OCI-LY7 (cell line): ENCODE results near the gene PARVB. TPM values are rescaled to one million over a fixed set of nuclear protein-coding genes. Genes with fewer than 3 reads are reported as not detected.

Source experiments
- BruUV-seq: library from RNA; stranded (reverse); fragments of 400-500 nt; replicated peaks from 2 replicates; lab custom pipeline; 2021; lab: Mats Ljungman, UMichigan
- CTCF ChIA-PET: fragments of 300-600 bp; sonication (Branson Sonifier 250); formaldehyde crosslinking; loops from one replicate; lab custom pipeline; 2022; ENCODE audit warnings: antibody characterized with exemption; ENCODE audit not compliant: unreplicated experiment; lab: Charles Lee
- POLR2A ChIA-PET: fragments of 300-600 bp; sonication (Branson Sonifier 250); formaldehyde crosslinking; loops from one replicate; lab custom pipeline; 2022; ENCODE audit warnings: antibody characterized with exemption; lab: Charles Lee
- DNase-seq: peaks from one replicate; pipeline ENCODE4 v3.0.0-alpha.2; 2015; ENCODE audit warnings: low spot score
- H2AFZ ChIP-seq: fragments of 200-600 bp; sonication (generic), shearing (Covaris generic); 2 replicates; pipeline ENCODE4 v1.6.1; 2014; ENCODE audit warnings: mild to moderate bottlenecking, antibody characterized with exemption, low read length, moderate library complexity
- H3K27ac ChIP-seq: fragments of 200-600 bp; sonication (generic); 2 replicates; pipeline ENCODE4 v1.5.1; 2014; ENCODE audit warnings: mixed run types, low read depth, mild to moderate bottlenecking, moderate library complexity, low read length, inconsistent platforms; ENCODE audit not compliant: poor library complexity, severe bottlenecking
- H3K36me3 ChIP-seq: fragments of 200-600 bp; sonication (generic); 2 replicates; pipeline ENCODE4 v1.6.1; 2014; ENCODE audit warnings: mild to moderate bottlenecking, antibody characterized with exemption, low read length, moderate library complexity, mixed read lengths; ENCODE audit not compliant: insufficient read depth
- H3K4me1 ChIP-seq: fragments of 200-600 bp; sonication (generic); 2 replicates; pipeline ENCODE4 v1.5.1; 2014; ENCODE audit warnings: mild to moderate bottlenecking, low read length; ENCODE audit not compliant: insufficient read depth, poor library complexity, severe bottlenecking
- H3K4me2 ChIP-seq: fragments of 200-600 bp; sonication (generic); 2 replicates; pipeline ENCODE4 v1.6.1; 2014; ENCODE audit warnings: mild to moderate bottlenecking, low read length
- H3K4me3 ChIP-seq: fragments of 200-600 bp; sonication (generic); 2 replicates; pipeline ENCODE4 v1.5.1; 2014; ENCODE audit warnings: mild to moderate bottlenecking, low read depth, low read length; ENCODE audit not compliant: poor library complexity, severe bottlenecking
- H3K79me2 ChIP-seq: fragments of 200-600 bp; sonication (generic); 2 replicates; pipeline ENCODE4 v1.6.1; 2016; ENCODE audit warnings: low read depth, mild to moderate bottlenecking, low read length, moderate library complexity, mixed read lengths; ENCODE audit not compliant: insufficient read depth
- H3K9me2 ChIP-seq: fragments of 200-600 bp; sonication (generic); 2 replicates; pipeline ENCODE4 v1.6.1; 2016; ENCODE audit warnings: mild to moderate bottlenecking, low read length, mixed read lengths; ENCODE audit not compliant: insufficient read depth
- H3K9me3 ChIP-seq: fragments of 200-600 bp; sonication (generic); 2 replicates; pipeline ENCODE4 v1.6.1; 2014; ENCODE audit warnings: mild to moderate bottlenecking, mixed run types, low read length, mixed read lengths
- H4K20me1 ChIP-seq: fragments of 200-600 bp; sonication (generic); 2 replicates; pipeline ENCODE4 v1.6.1; 2014; ENCODE audit warnings: mild to moderate bottlenecking, antibody characterized with exemption, low read length, moderate library complexity, mixed read lengths; ENCODE audit not compliant: insufficient read depth
- EZH2phosphoT487 ChIP-seq: fragments of 200-600 bp; sonication (generic); IDR thresholded peaks from 2 replicates; pipeline ENCODE4 v1.6.1; 2018; ENCODE audit warnings: low read depth, borderline replicate concordance, mild to moderate bottlenecking, mixed run types, antibody characterized with exemption, low read length, moderate library complexity, mixed read lengths
- intact Hi-C: fragments of 100-400 bp; cut with micrococcal nuclease; formaldehyde crosslinking; loops from one replicate; pipeline ENCODE4 v1.10.0; 2022; ENCODE audit not compliant: unreplicated experiment
- total RNA-seq, 2 experiments: library from RNA; depleted of rRNA in 1 of 2; stranded (reverse); fragments of >200 nt in 1 of 2; shearing (Covaris generic) in 1 of 2; gene quantifications; 2 replicates each; pipeline ENCODE4 v1.2.3, GENCODE V29; 2014 to 2022
- TF ChIP-seq, protein P1 (sequence below): fragments of 200-600 bp; sonication (generic); conservative IDR thresholded peaks from 2 replicates; pipeline ENCODE4 v1.5.1; 2014; ENCODE audit warnings: mild to moderate bottlenecking, antibody characterized with exemption, low read length, moderate library complexity, mixed read lengths

PARVB gene
- total RNA-seq, 2 experiments from 2014 or later = 0.34 TPM; not detected in 1

DNA sequence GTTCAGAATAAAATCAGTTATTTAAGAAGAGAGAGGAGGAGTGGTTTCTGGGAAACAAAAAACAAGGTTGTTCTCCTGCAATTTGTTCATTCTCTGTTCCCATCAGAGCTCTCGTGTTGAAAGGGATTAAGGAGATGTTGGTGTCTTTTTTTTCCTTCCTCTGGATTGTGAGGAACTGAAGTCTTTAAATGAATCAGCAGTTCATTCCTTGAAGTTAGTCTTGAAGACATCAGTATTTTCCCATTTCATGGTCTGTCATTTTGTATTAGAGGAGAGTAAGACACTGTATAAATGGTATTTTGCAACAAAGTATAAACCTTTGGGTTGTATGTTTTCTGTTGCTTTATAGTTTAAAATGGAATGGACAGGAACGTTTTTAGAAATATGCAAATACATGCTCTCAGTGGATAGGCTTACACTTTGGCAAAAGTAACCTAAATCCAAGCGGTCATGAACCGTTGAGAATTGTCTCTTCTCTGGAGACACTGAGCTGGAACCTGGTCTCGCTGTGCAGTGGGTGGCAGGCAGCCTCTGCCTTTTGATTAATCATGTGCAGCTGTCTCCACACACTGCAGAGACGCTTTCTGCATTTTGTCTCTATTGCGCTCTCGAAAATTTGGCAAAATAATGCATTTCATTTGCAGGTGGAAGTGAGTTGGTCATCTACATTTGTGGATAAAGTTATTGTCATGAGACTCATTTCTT lies 35.8 kb upstream of the PARVB start:
- H3K36me3 ChIP-seq = peaks cover 88% of the 10 kb centered on the region
- intact Hi-C loops = no loop called here

DNA sequence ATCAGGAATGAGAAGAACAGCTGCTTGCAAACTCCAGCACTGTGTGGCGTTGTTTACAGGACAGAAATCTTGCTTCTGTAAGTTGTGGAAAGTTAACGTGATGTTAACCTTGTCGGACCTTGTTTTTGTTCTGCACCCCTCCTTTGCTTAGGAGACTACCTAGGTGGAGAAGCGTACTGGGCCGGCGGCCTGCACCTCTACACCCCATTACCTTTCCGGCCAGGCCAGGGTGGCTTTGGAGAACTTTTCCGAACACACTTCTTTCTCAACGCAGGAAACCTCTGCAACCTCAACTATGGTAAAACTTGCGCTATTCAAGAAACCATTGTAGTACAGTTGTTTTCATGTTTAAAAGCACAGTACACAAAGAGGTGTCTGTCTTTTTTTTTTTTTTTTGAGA lies 35.1 kb upstream of the PARVB start:
- Histone ChIP-seq H4K20me1 (no peaks in the 10 kb centered on the region), H3K36me3 (peaks cover 88% of the 10 kb centered on the region), H2AFZ (no peak overlapping the region), H3K79me2 (no peaks in the 10 kb centered on the region), H3K4me3 (no peak overlapping the region), H3K27ac (no peak overlapping the region), H3K9me3 (no peaks in the 10 kb centered on the region), H3K4me2 (no peak overlapping the region), H3K4me1 (peaks cover 10% of the 10 kb centered on the region), H3K9me2 (no peaks in the 10 kb centered on the region)
- POLR2A ChIA-PET = interaction anchor here (0.6 kb wide), 1 partner anchor 292 kb away, joined by 4 read pairs; no protein-coding TSS in a partner anchor
- CTCF ChIA-PET = no interaction called here
- intact Hi-C loops = no loop called here
- DNase-seq = no peak
- BruUV-seq = no TSS peak
- TF ChIP-seq, protein P1, sequence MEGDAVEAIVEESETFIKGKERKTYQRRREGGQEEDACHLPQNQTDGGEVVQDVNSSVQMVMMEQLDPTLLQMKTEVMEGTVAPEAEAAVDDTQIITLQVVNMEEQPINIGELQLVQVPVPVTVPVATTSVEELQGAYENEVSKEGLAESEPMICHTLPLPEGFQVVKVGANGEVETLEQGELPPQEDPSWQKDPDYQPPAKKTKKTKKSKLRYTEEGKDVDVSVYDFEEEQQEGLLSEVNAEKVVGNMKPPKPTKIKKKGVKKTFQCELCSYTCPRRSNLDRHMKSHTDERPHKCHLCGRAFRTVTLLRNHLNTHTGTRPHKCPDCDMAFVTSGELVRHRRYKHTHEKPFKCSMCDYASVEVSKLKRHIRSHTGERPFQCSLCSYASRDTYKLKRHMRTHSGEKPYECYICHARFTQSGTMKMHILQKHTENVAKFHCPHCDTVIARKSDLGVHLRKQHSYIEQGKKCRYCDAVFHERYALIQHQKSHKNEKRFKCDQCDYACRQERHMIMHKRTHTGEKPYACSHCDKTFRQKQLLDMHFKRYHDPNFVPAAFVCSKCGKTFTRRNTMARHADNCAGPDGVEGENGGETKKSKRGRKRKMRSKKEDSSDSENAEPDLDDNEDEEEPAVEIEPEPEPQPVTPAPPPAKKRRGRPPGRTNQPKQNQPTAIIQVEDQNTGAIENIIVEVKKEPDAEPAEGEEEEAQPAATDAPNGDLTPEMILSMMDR = no peak
- no peak for TF ChIP-seq EZH2phosphoT487

More for the DNA sequence above, 35.8 kb upstream of the PARVB start:
- no peak overlapping the region for H3K4me3 ChIP-seq
- peaks cover 5% of the 10 kb centered on the region for H3K4me1 ChIP-seq
- TF ChIP-seq, protein P1 = no peak
- TF ChIP-seq EZH2phosphoT487 = no peak
- no peak overlapping the region for H3K27ac ChIP-seq
- CTCF ChIA-PET = no interaction called here
- H3K9me3 ChIP-seq = no peaks in the 10 kb centered on the region
- H2AFZ ChIP-seq = no peak overlapping the region
- H3K4me2 ChIP-seq = no peak overlapping the region
- POLR2A ChIA-PET = interaction anchor here (0.9 kb wide), 1 partner anchor 22 kb away, joined by 3 read pairs; no protein-coding TSS in a partner anchor
- DNase-seq = no peak
- BruUV-seq = no TSS peak
- no peaks in the 10 kb centered on the region for H4K20me1 ChIP-seq
- no peaks in the 10 kb centered on the region for H3K79me2 ChIP-seq
- H3K9me2 ChIP-seq = no peaks in the 10 kb centered on the region

DNA sequence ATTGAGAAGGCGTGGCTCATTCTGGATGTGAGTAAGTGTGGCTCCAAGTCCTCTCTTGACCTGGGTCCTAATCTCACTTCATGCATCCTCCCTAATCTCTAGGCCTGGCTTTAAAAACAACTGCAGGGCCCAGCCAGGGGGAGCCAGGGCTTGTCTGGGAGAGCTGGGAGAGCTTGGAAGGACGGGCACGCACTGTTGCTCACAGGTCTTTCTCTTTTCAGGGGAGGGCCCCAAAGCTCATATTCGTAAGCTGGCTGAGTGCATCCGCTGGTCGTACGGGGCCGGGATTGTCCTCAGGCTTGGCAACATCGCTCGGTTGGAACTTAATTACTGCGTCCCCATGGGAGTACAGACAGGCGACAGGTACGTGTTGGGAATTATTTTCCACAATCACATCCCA lies 34.1 kb upstream of the PARVB start:
- Histone ChIP-seq H3K4me1 (peaks cover 10% of the 10 kb centered on the region), H3K4me3 (no peak overlapping the region), H3K36me3 (peaks cover 92% of the 10 kb centered on the region), H2AFZ (no peak overlapping the region), H3K27ac (no peak overlapping the region), H3K4me2 (no peak overlapping the region), H3K9me3 (no peaks in the 10 kb centered on the region), H4K20me1 (no peaks in the 10 kb centered on the region), H3K9me2 (no peaks in the 10 kb centered on the region), H3K79me2 (no peaks in the 10 kb centered on the region)
- DNase-seq = no peak
- intact Hi-C loops = no loop called here
- no TSS peak for BruUV-seq
- ChIA-PET CTCF (no interaction called here), POLR2A (no interaction called here)
- TF ChIP-seq, protein P1 = no peak
- no peak for TF ChIP-seq EZH2phosphoT487
